ENCODE results near the gene HSF5.
"Not testable (repeated sequence)": the region's sequence is repeated elsewhere in the genome, so short reads cannot be mapped to it uniquely, and the experiment has no call there.

Gene HSF5

DNA sequence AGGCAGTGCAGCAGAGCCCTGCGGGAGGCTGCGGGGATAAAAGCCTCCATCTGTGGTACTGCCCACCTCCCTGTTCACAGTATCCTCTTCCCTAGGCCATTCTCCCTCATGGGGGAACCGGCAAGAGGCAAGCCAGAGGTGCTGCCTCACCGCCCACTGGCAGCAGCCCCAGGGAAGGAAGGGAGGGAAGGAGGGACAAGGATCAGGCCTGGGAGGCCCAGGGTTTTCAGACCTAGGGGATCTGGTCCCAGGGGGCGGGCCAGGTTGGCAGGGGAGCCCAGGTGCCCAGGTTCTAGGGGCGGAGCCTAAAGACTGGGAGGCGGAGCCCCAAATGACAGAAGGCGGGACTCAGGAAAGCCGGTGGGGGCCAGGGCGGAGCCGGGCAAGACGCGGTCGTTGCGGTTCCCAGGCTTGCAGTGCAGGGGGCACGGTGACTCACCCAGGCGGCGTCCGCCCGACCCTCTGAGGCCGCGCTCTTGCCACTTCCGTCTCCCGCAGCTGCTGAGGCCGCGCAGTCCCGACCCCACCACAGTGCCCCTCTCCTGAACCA, 29.2 kb upstream of the HSF5 start:
- no peak for DNase-seq (ENCODE audit: low read depth in 4 of 4, low spot score in 1 of 4)

DNA sequence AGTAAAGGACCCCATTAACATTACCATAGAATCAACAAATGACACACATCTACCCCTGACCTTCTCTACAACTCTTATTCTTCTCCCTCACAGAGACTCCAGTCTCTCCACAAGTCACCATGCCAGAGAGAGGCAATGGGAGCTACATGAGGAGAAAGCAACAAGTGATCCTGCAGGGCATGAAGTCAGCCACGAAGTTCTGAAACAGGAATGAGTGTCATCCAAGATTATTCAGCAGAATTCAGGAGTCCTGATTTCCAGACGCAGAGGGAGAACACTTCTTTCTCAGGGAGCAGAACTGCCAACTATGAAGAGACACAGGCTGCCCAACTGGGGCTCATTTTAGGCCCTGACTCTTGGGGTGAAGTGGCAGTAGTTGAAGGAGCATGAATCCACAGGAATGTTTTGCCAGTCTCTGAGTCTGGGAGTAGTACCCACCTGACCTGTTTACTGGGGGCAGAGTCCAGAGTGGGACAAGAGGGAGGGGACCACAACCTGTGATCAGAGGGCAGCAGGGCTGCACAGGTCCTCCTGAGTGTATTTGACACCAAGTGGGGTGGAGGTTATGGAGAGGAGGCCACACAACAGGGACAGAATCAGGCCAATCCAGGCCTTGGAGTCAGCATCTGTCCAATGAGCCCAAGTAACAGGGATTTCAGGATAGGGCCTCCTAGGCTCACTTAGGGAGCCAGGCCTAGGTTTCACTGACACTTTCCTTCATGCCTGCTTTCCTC, 28.6 kb upstream of the HSF5 start:
- no peak for DNase-seq (ENCODE audit: low read depth in 4 of 4, low spot score in 1 of 4)

DNA sequence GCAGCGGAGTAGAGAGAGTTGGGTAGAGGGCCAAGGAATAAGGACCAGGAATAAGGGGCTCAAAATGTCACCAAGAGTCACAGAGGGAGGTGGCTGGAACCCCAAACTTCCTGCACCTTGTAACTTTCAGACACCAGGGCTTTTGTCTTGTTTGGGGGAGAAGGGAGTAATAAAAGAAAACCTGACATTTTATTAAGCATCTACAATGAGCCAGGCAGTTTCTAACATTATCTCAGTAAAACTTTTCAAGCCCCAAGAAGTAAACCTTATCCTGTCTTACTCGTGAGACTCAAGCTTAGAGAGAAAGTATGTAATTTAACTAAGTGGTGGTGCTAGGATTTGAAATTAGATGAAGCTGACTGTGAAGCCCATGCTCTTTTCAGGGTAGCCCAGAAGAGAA, 27.1 kb upstream of the HSF5 start:
- DNase-seq (ENCODE audit: low read depth in 4 of 4, low spot score in 1 of 4): no peak

GRCh38 chr17:58514770-58515157, 26.6 kb upstream of the HSF5 start:
- no peak for DNase-seq (ENCODE audit: low read depth in 4 of 4, low spot score in 1 of 4)

DNA sequence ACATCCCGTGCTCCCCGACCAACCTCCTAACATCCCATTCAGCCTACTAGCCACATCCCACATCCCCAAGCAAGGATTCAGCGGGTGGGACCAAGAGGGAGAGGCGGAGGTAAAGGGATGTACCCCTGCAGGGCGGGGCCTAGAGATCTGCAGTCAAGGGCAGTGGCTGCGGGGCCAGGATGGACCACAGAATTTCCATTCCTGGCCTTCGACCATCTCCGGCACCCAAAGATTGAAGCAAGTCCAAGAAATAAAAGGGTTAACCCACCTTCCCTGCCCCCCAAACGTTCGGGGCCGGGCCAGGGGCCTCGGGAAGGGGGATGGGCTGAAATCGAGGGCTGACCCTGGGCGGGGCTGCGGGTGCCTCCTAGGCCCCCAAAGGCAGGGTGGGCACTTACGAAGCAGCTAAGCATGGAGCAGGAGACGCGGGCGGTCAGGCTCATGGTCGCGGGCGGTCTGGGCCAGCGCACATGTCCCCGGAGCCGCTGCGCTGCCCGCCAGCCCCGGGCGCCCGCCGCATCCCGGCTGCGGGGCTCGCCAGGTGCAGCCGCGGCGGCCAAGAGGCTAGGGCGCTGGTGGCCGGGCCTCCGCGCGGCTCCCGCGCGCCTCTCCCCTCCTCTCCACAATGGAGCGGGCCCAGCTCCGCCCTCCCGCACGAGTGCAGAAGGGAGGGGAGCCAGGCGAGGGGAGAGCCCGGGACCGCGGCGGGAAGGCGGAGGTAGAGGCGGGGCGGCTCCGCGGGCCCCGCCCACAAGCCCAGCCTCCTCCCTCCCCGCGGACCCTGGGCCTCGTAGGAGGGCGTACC, 26.0 kb upstream of the HSF5 start, which contains the start of gene MTMR4:
MTMR4 (minus strand) TSS at position 674 of the 805 bp plus-strand sequence; CDS start at position 443, 231 bp downstream.
- peak; percentile 26 to 73 (median 64) for DNase-seq (ENCODE audit: low read depth in 4 of 4, low spot score in 1 of 4)

- peak in 2 of 4 experiments; percentile 21 to 37 for DNase-seq (ENCODE audit: low read depth in 4 of 4, low spot score in 1 of 4)
Observed at GRCh38 chr17:58513267-58513964, 25.2 kb upstream of the HSF5 start.

DNA sequence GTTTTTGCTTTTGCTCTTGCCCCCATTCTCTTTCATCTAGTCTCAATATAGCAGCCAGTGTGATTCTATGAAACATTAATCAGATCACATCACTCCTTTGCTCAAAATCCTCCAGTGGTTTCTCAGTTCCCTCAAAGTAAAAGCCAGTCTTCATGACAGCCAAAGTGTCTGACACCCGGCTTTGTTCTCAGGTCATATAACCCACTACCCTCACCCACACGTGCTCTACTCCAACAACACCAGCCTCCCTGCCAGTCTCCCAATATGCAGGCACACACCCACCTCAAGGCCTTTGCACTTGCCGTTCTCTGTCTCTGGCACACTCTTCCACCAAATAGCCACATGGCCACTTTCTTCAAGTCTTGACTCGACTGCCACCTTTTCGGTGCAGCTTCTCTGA, 21.9 kb upstream of the HSF5 start:
- no peak for DNase-seq (ENCODE audit: low read depth in 4 of 4, low spot score in 1 of 4)

GRCh38 chr17:58508341-58509067, 20.3 kb upstream of the HSF5 start:
- DNase-seq (ENCODE audit: low read depth in 4 of 4, low spot score in 1 of 4): no peak

- no peak for DNase-seq (ENCODE audit: low read depth in 4 of 4, low spot score in 1 of 4)
Observed at GRCh38 chr17:58507123-58507634, 19.0 kb upstream of the HSF5 start.

DNA sequence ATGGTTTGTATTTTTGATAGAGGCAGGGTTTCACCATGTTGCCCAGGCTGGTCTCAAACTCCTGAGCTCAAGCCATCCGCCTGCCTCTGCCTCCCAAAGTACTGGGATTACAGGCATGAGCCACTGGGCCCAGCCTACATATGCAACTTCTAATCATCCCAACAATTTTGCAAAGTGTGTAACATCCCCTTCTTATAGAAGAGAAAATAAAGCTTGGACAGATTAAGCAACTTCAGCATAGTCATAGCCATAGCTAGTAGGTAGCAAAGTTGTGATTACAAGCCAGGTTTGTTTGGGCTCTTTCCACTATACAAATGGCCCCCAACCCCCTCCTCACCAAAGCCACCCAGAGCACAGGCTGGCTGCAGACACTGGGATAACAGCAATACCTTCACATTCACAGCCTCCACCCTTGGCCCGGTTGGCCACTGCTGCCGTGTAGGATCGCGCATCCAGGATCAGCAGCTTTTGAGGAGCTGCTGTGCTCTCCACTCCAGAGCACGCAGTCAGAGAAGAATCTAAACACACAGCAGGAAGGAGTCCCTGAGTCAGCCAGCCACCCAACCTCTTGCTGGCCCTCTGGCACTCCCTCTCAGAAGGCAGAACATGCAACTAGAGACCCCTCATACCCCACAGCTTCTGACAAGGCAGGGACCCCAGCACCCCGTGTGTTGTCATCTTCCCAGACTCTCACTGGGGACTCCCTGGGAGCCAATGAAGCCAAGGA, 18.3 kb upstream of the HSF5 start:
- DNase-seq (ENCODE audit: low read depth in 4 of 4, low spot score in 1 of 4): no peak

GRCh38 chr17:58504826-58505351, 16.7 kb upstream of the HSF5 start:
- no peak for DNase-seq (ENCODE audit: low read depth in 4 of 4, low spot score in 1 of 4)

DNA sequence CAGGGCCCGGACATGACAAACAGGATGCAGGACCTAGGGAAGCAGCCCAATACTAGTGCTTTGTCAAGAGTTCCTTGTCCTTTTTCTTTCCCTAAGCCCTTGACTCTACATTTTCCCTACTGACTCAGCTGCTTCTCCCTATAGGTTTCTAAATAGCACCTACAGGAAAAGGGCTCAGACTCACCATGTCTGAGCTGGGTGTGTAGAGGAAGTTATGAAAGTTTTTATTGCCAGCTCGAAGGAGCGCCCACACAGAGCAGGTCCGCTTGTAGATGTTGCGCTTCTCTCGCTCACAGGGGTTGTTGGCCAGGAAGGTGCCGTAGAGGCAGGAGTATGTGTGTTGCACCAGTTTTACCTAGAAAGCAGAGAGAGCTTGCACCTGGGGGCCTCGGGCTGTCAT, 15.7 kb upstream of the HSF5 start:
- DNase-seq (ENCODE audit: low read depth in 4 of 4, low spot score in 1 of 4): no peak

DNA sequence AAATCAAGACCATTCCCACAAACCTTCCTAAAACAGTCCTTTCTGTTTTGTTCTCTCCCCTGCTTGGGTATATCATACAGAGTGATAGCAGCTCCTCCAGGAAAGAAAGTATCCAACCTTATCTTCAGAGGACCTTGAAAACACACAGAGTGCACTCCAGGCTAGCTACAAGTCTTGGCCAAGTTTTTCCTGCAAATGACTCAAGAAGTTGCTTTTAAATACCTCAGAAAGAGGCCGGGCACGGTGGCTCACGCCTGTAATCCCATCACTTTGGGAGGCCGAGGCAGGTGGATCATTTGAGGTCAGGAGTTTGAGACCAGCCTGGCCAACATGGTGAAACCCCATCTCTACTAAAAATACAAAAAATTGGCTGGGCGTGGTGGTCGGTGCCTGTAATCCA, 14.9 kb upstream of the HSF5 start:
- not testable (repeated sequence) for DNase-seq (ENCODE audit: low read depth in 4 of 4, low spot score in 1 of 4)

- no peak for DNase-seq (ENCODE audit: low read depth in 4 of 4, low spot score in 1 of 4)
Observed at GRCh38 chr17:58501451-58501850, 13.2 kb upstream of the HSF5 start.

GRCh38 chr17:58498177-58498828, 10.1 kb upstream of the HSF5 start:
- no peak for DNase-seq (ENCODE audit: low read depth in 4 of 4, low spot score in 1 of 4)

DNA sequence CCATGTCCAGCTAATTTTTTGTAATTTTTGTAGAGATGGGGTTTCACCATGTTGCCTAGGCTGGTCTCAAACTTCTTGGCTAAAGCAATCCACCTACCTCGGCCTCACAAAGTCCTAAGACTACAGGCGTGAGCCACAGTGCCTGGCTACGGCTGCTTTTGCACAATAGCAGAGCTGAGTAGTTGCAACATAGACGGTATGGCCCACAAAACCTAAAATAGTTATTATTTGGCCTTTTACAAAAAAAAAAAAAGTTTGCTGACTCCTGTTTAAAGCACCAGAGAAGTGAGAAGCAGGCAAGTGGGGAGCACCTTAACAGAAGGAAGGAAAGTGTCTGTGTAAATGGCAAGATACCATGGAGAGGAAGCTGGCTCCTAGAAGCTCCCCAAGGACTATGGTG, 5.3 kb upstream of the HSF5 start:
- DNase-seq (ENCODE audit: low read depth in 4 of 4, low spot score in 1 of 4): no peak

DNA sequence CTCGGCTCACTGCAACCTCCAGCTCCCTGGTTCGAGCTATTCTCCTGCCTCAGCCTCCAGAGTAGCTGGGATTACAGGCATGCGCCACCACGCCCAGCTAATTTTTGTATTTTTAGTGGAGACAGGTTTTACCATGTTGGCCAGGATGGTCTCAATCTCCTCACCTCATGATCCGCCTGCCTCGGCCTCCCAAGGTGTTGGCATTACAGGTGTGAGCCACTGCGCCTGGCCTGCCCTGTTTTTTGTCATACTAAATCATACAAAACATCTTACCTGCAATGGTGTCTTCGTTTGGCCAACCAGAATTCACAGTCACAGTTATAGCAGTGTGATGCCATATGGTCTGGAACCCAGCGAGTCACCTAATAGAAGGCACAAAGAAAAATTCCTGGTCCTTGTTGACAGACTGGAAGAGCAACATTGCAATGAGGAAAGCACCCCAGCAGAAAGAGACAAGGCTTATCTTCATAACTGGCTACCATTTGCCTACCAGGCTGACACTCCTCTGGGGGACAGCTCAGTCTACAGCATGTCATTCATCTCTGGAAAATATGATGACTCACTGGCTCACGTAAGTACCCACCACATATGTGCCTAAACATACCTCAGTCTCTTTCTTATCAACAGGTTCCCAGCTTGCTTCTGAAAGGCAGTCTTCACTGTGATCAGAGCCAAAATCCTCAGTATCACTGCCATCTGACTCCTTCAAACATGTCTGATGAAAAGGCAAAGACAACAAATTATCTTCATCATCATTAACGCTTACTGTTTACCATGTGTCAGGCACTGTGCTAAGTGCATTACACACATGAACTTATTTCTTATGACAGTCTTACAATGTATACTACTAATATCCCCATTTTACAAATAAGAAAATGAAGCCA, 4.3 kb upstream of the HSF5 start:
- no peak for DNase-seq (ENCODE audit: low read depth in 4 of 4, low spot score in 1 of 4)

- DNase-seq (ENCODE audit: low read depth in 4 of 4, low spot score in 1 of 4): no peak
Observed at GRCh38 chr17:58491510-58492045, 3.4 kb upstream of the HSF5 start.

All from stimulated activated CD4-positive, alpha-beta T cell treated with anti-CD3 and anti-CD28 coated beads, Interleukin-1b, Interleukin-23, amount 100 ng/mL, for 24 hours (primary cell).